Psoas muscle (tissue), 8 donors: Measurements from ENCODE around the gene ATAD2B. TPM values are rescaled to one million over a fixed set of nuclear protein-coding genes. Genes with fewer than 3 reads are reported as not detected.

Source experiments
- ATAC-seq, 4 donors: fragments of 200-7000 bp; cut with Tn5 transposase; one replicate each; pipeline ENCODE4 v1.9.1; 2020; ENCODE audit warnings: moderate library complexity in 3 of 4, mild to moderate bottlenecking in 2 of 4
- DNase-seq, 2 donors: peaks; one replicate each; pipeline ENCODE4 v3.0.0-alpha.2; 2020
- H3K27ac ChIP-seq: fragments of 200-600 bp; one replicate; pipeline ENCODE4 v1.8.0; 2022
- H3K27me3 ChIP-seq, 3 donors: fragments of 200-600 bp in 1 of 3; one replicate each; pipeline versions ENCODE4 v1.6.1 to v1.8.0; 2013 to 2022; ENCODE audit warnings: low read length in 2 of 3, mild to moderate bottlenecking in 2 of 3, moderate library complexity in 1 of 3; ENCODE audit not compliant: insufficient read depth in 3 of 3
- H3K36me3 ChIP-seq, 2 donors: fragments of 200-600 bp in 1 of 2; one replicate each; pipeline versions ENCODE4 v1.6.1 to v1.8.0; 2013 to 2022; ENCODE audit warnings: low read depth in 1 of 2, mild to moderate bottlenecking in 1 of 2, moderate library complexity in 1 of 2; ENCODE audit not compliant: insufficient read depth in 1 of 2
- H3K4me1 ChIP-seq: fragments of 200-600 bp; one replicate; pipeline ENCODE4 v1.8.0; 2022
- H3K4me3 ChIP-seq: fragments of 200-600 bp; one replicate; pipeline ENCODE4 v1.8.0; 2022; ENCODE audit warnings: mild to moderate bottlenecking
- H3K9me3 ChIP-seq: fragments of 200-600 bp; one replicate; pipeline ENCODE4 v1.8.0; 2022
- WGBS, 3 donors: extraction: QIAGEN DNeasy Blood & Tissue Kit; methylation state at CpG; one replicate each; pipeline versions ENCODE4 v1.1.6 to v1.1.7; 2013; 5-methylcytosine and 5-hydroxymethylcytosine counted together
- intact Hi-C, 2 donors: fragments of 100-400 bp; cut with DNase I; formaldehyde crosslinking; loops; one replicate each; pipeline versions ENCODE4 v1.11.0 to v1.14.2; 2022
- polyA plus RNA-seq, 3 donors: library from polyadenylated mRNA; stranded (reverse); fragments of 200-250 nt; gene quantifications; one replicate each; pipeline ENCODE4 v1.2.3, GENCODE V29; 2013
- total RNA-seq, 4 donors: library from RNA; stranded (reverse); fragmentation: NEBNext Ultra II Directional in 2 of 4; extraction: Animal tissue kit (Norgen Biotek cat#: 25700) in 2 of 4; gene quantifications; one replicate each; pipeline versions ENCODE4 v1.2.1 to v1.2.4, GENCODE V29; 2021 to 2023
- TF ChIP-seq, protein P1 (sequence below): fragments of 200-600 bp; IDR thresholded peaks from one replicate; pipeline ENCODE4 v1.8.0; 2022; ENCODE audit warnings: antibody characterized with exemption
- donor health status: healthy with polysubstance abuse.
- donor health status: DM: no; HTN: no; CAD: no; lungs with moderate emphysema.
- donor health status: Bipolar disorder and iron deficiency.
- donor health status: healthy.
- donor health status: DM: yes; HTN: yes; CAD: no.
- donor health status: DM: no; HTN: no; CAD: no.
- donor health status: DM: no; HTN: no; CAD: no.
- donor health status: DM: yes; HTN: yes; CAD: no.

ATAD2B gene
- total and polyA plus RNA-seq, 7 donors = 2.6 to 12.5 (median 7.7) TPM

DNA sequence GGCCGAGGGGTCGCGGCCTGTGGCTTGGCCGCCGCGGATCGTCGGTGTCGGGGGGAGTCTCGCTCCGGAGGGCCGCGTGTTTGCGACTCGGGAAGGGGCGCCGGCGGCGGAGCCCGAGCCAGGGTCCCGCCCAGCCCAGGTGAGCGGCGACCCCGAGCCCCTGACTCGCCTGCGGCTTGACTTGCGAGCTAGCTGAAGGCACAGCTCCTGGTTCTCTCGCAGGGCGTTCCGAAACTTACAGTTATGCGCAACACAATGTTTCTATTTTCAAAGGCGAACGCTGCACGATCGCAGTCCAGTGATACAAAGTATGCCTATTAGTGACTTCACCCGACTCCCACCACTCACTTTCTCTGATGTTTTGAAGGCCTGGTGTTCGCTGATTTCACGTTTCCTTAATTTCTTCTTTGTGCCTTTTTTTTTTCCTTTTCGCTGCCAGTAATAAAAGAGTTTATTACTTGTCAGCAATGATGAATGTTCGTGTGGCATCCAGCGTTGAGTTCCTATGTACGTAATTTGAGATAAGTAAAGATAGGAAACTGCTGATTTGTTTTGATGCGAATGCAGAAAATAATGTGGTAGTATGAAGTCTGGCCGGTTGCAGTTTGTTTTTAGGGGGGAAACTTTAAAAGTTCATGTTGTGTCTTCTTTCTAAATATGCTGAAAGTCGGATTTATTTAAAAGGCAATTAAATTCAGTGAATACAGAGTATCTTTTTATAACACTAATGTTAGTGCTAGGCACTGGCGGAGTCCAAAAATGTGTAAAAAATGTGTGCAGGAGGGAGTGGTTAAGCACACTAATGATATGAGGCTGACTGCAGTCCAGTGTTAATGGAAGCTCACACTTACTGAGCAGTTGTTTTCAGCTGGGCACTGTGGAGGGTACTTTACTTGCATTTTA, 14.0 kb upstream of the ATAD2B start:
- intact Hi-C loops = loop anchor here in 1 of 2 donors (2.0 to 5.0 kb wide), 2 partner anchors 14 to 136 kb away; partner anchors contain the start of genes ATAD2B and SF3B6
- TF ChIP-seq, protein P1, sequence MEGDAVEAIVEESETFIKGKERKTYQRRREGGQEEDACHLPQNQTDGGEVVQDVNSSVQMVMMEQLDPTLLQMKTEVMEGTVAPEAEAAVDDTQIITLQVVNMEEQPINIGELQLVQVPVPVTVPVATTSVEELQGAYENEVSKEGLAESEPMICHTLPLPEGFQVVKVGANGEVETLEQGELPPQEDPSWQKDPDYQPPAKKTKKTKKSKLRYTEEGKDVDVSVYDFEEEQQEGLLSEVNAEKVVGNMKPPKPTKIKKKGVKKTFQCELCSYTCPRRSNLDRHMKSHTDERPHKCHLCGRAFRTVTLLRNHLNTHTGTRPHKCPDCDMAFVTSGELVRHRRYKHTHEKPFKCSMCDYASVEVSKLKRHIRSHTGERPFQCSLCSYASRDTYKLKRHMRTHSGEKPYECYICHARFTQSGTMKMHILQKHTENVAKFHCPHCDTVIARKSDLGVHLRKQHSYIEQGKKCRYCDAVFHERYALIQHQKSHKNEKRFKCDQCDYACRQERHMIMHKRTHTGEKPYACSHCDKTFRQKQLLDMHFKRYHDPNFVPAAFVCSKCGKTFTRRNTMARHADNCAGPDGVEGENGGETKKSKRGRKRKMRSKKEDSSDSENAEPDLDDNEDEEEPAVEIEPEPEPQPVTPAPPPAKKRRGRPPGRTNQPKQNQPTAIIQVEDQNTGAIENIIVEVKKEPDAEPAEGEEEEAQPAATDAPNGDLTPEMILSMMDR = no peak
- peak; percentile 24 to 50 (median 26) for ATAC-seq
- no peaks in the 10 kb centered on the region for H3K9me3 ChIP-seq
- peak overlapping the region; percentile 97 for H3K27ac ChIP-seq
- H3K27me3 ChIP-seq = no peaks in the 10 kb centered on the region
- DNase-seq = no peak
- 1 to 2% (median 1%) methylated on average over 23 to 46 of the region's 46 CpGs for WGBS, 3 donors
- H3K4me3 ChIP-seq = peak overlapping the region; percentile 94
- H3K36me3 ChIP-seq = no peaks in the 10 kb centered on the region
- peaks cover 13% of the 10 kb centered on the region for H3K4me1 ChIP-seq

DNA sequence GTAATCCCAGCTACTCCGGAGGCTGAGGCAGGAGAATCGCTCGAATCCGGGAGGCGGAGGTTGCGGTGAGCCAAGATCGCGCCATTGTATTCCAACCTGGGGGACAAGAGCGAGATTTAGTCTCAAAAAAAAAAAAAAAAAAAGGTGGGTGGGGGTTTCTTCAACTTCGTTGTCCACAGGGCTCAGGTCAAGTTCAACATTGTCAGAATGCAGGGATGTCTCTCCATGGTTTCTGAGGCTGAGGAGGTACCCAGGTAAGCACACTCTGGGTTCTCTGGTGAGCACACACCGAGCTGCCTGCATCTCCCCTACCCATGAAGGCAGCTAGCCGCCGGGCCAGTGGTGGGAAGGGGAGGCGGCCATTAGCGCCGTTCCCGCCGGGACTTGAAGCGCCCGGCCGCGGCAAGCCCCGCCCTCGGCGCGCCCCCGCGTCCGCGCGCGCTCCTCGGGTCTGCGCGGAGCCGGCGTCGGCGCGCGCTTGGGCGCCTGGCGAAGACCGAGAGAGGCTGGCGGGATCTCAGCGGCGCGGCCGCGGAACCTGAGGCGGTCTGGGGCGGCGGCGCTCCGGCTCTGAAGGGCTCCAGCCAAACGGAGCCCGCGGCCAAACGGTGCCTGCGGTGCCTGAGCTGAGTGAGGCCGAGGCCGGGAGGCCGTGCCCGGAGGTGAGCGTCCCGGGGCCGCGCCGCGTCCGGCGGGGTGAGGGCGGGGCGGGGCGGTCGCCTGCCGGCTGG, 13.2 kb upstream of the ATAD2B start, which contains the start of gene UBXN2A:
Gene UBXN2A, plus strand, starts transcription at position 477 of the 731 bp plus-strand sequence. CDS start 17,852 bp downstream, outside the sequence.
- peak; percentile 93 to 94 (median 94) for ATAC-seq
- H3K27me3 ChIP-seq = no peaks in the 10 kb centered on the region
- peak; percentile 83 to 90 for DNase-seq
- no peaks in the 10 kb centered on the region for H3K9me3 ChIP-seq
- no peaks in the 10 kb centered on the region for H3K36me3 ChIP-seq
- WGBS, 3 donors = 0 to 1% (median 1%) methylated on average over 62 to 77 of the region's 77 CpGs
- peak within 1 kb of the TSS; percentile 97 for H3K27ac ChIP-seq
- TF ChIP-seq, protein P1 = no peak
- peaks cover 8% of the 10 kb centered on the region for H3K4me1 ChIP-seq
- intact Hi-C loops = loop anchor here in 1 of 2 donors (2.0 to 5.0 kb wide), 2 partner anchors 13 to 137 kb away; partner anchors contain the start of genes ATAD2B and SF3B6
- H3K4me3 ChIP-seq = peak within 1 kb of the TSS; percentile 94

DNA sequence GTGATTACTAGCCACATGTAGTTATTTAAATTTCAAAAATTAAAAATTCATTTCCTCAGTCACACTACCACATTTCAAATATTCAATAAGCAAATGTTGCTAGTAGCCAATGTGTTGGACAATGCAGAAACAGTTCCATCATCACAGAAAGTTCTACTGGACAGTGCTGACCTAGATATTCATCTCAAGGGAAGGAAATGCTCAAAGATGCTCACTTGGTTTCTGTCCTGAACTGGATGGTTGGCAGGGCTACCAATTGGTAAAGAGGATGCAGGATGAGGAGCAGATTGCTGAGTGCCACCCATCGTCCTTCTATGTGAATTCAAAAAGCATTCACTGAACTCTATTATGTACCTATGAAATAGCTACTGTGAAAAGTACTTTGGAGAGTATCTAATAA, 7.3 kb upstream of the ATAD2B start:
- Histone ChIP-seq H3K36me3 (peaks cover 0 to 13% of the 10 kb centered on the region in 2 donors), H3K27me3 (no peaks in the 10 kb centered on the region), H3K4me1 (no peaks in the 10 kb centered on the region), H3K4me3 (no peak overlapping the region), H3K27ac (no peak overlapping the region), H3K9me3 (no peaks in the 10 kb centered on the region)
- ATAC-seq = no peak
- DNase-seq = no peak
- 68 to 77% (median 77%) methylated on average over 1 of the region's 1 CpG for WGBS, 3 donors
- intact Hi-C loops = no loop called here
- TF ChIP-seq, protein P1 = no peak

DNA sequence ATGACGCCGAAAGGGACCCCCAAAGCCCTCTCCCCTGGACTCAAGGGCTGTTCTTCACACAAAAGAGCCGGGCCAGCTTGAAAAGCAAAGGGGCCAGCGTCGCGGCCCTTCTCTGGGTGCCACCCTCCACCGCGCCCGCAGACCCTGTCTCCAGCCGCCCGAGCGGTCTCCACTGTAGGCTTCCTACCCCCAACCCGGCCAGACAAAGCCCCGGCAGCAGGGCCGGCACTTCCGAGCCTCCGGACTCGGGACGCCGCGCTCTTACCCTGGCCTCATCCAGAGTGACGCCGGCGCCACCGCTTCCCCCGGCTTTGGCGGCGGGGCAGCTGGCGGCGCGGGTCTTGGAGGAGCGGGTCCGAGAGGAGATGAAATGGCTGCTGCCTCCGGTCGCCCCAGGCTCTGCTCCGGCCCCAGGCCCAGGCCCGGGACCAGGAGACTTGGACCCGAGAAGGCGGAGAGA, 603 bp downstream of the ATAD2B start:
- ATAC-seq (peak; percentile 40 to 63 (median 49)), DNase-seq (peak; percentile 34 to 73)
- H3K4me3 ChIP-seq = peak overlapping the region; percentile 98
- peaks cover 0 to 10% of the 10 kb centered on the region in 2 donors for H3K36me3 ChIP-seq
- TF ChIP-seq, protein P1 = no peak
- no peaks in the 10 kb centered on the region for H3K27me3 ChIP-seq
- intact Hi-C loops = loop anchor here (2.0 to 5.0 kb wide), 3 partner anchors 14 to 156 kb away; partner anchors contain the start of genes SF3B6 (in 1 of the 2), TP53I3 (in 1 of the 2) and UBXN2A (in 1 of the 2)
- peak overlapping the region; percentile 99 for H3K27ac ChIP-seq
- 0 to 1% (median 1%) methylated on average over 37 to 39 of the region's 39 CpGs for WGBS, 3 donors
- H3K4me1 ChIP-seq = peaks cover 47% of the 10 kb centered on the region
- no peaks in the 10 kb centered on the region for H3K9me3 ChIP-seq
